Spinal cord (tissue), 10 donors: ENCODE data around the gene PCDH9. TPM values are rescaled to one million over a fixed set of nuclear protein-coding genes. Genes with fewer than 3 reads are reported as not detected.

Experiments
- DNase-seq, 6 donors: peaks; one replicate each; pipeline versions ENCODE4 v3.0.0 to v3.0.0-alpha.2; 2013 to 2015; ENCODE audit warnings: low spot score in 6 of 6, low read depth in 4 of 6
- H3K27ac ChIP-seq: one replicate; pipeline ENCODE4 v1.5.1; 2013; ENCODE audit warnings: low read depth, low read length, control low read depth
- H3K27me3 ChIP-seq: one replicate; pipeline ENCODE4 v1.6.1; 2013; ENCODE audit warnings: low read length; ENCODE audit not compliant: control insufficient read depth, insufficient read depth
- H3K36me3 ChIP-seq: one replicate; pipeline ENCODE4 v1.6.1; 2013; ENCODE audit warnings: low read length; ENCODE audit not compliant: control insufficient read depth, insufficient read depth
- H3K4me1 ChIP-seq: one replicate; pipeline ENCODE4 v1.6.1; 2013; ENCODE audit warnings: low read length; ENCODE audit not compliant: control insufficient read depth, insufficient read depth
- H3K4me3 ChIP-seq: one replicate; pipeline ENCODE4 v1.5.1; 2013; ENCODE audit warnings: low read depth, low read length, control low read depth
- H3K9me3 ChIP-seq: one replicate; pipeline ENCODE4 v1.6.1; 2013; ENCODE audit warnings: low read length; ENCODE audit not compliant: control insufficient read depth, insufficient read depth
- WGBS: methylation state at CpG from one replicate; pipeline ENCODE4 v1.1.5; 2013; ENCODE audit warnings: missing lambda C conversion rate; ENCODE audit not compliant: insufficient coverage; 5-methylcytosine and 5-hydroxymethylcytosine counted together
- polyA plus RNA-seq, 2 donors: library from polyadenylated mRNA; unstranded; fragments of 120-200 nt; gene quantifications; one replicate each; pipeline ENCODE4 v1.2.1, GENCODE V29; 2013; ENCODE audit not compliant: insufficient read length in 2 of 2
- total RNA-seq, 2 donors: library from RNA; depleted of rRNA in 1 of 2; stranded (reverse); fragments of 120-200 nt in 1 of 2; fragments of >200 nt in 1 of 2; gene quantifications; one replicate each; pipeline versions ENCODE4 v1.2.3 to v1.2.4, GENCODE V29; 2013 to 2014
- donor health status: healthy.

Gene PCDH9
- total and polyA plus RNA-seq, 4 donors: 37.6 to 180 (median 60.7) TPM

DNA sequence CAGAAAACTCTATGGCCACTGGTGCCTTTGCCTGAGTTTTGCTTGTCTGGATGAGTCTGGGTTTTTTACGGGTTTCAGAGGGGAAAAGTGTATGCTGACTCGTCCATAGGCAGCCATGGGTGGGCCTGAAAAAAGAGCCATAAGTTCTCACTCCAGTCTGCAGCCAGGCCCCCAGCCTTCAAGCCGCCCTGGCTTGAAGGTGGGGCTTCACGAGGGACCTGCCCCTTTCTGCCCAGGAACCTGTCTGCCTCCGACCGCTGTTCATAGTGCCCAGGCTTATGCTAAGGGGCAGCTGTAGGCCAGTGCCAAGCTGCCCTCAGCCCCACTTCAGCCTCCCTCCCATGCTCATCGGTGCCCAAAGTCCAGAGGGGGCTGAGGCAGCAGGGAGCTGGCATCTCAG, 385.2 kb downstream of the PCDH9 start:
- Histone ChIP-seq H3K9me3 (no peaks in the 10 kb centered on the region), H3K4me1 (no peaks in the 10 kb centered on the region), H3K4me3 (no peak overlapping the region), H3K27ac (no peak overlapping the region), H3K27me3 (no peaks in the 10 kb centered on the region), H3K36me3 (peaks cover 5% of the 10 kb centered on the region)
- DNase-seq: no peak
- 94% methylated on average over 7 of the region's 7 CpGs for WGBS

DNA sequence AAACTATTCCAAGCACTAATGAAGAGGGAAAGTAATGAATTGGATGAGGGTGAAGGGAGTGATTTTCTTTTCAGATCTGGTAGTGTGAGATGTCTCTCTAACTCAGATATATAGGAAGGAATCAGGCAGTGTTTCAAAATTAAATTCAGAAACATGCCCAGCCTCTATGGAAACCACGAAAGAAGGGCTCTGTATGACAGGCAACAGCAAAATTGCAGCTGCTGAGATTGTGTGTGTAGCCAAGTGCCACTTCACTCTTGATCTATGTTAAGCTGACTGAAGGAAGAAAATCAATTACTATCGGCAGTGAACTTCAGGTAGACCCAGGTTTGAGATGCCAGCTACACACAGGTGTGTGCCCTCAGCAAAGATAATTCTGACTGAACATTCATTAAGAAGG, 387.4 kb downstream of the PCDH9 start:
- Histone ChIP-seq H3K4me3 (no peak overlapping the region), H3K27ac (no peak overlapping the region), H3K27me3 (no peaks in the 10 kb centered on the region), H3K4me1 (no peaks in the 10 kb centered on the region), H3K9me3 (no peaks in the 10 kb centered on the region), H3K36me3 (peaks cover 5% of the 10 kb centered on the region)
- peak in 1 of 6 donors; percentile 32 for DNase-seq
- WGBS: 0% methylated on average over 1 of the region's 2 CpGs

DNA sequence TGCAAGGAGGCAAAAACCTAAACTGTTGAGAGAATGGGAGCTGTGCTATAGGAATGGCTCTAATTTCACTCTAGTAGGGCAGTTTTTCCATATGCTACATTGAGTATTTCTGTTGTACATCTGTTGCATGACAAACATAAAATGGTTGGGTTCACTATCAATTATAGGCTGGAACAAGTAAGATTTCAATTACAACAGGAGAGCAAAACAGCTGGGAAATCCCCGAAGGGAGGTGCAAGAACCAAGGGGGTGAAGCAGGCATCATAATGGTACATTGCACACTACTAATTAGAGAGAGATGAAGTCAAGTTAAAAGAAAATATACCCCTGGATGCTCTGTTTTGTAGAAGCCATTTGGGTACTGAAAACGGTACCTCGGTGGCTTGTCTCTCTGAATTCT, 389.5 kb downstream of the PCDH9 start:
- H3K27ac ChIP-seq: no peak overlapping the region

DNA sequence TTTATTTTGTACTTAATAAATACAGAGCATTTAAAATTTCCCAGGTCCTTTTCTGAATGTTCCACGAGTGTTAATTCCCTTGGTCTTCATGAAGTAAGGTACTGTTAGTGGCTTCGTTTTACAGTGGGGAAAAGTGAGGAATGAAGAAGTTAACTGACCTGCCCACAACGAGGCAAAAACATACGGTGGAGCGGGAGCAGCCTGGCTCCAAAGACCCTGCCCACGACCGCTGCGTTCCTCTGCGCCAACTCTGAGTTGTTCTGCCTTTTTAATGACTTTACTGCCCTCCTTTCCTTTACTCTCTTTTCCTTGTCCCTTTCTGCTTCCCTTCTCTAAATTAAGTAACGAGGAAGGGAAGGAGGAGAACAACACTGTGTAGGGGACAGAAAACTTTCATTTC, 392.9 kb downstream of the PCDH9 start:
- Histone ChIP-seq H3K4me1 (peaks cover 8% of the 10 kb centered on the region), H3K4me3 (peak overlapping the region; percentile 10), H3K36me3 (no peaks in the 10 kb centered on the region), H3K9me3 (no peaks in the 10 kb centered on the region), H3K27ac (peak overlapping the region; percentile 57), H3K27me3 (no peaks in the 10 kb centered on the region)
- no CpG with 5 or more reads among the region's 10 CpGs for WGBS
- no peak for DNase-seq

More for the DNA sequence above, 389.5 kb downstream of the PCDH9 start:
- no peaks in the 10 kb centered on the region for H3K9me3 ChIP-seq
- H3K36me3 ChIP-seq: peaks cover 5% of the 10 kb centered on the region
- H3K27me3 ChIP-seq: no peaks in the 10 kb centered on the region
- WGBS: no CpG with 5 or more reads among the region's 3 CpGs
- peak in 2 of 6 donors; percentile 33 to 91 for DNase-seq
- H3K4me3 ChIP-seq: no peak overlapping the region
- H3K4me1 ChIP-seq: no peaks in the 10 kb centered on the region

DNA sequence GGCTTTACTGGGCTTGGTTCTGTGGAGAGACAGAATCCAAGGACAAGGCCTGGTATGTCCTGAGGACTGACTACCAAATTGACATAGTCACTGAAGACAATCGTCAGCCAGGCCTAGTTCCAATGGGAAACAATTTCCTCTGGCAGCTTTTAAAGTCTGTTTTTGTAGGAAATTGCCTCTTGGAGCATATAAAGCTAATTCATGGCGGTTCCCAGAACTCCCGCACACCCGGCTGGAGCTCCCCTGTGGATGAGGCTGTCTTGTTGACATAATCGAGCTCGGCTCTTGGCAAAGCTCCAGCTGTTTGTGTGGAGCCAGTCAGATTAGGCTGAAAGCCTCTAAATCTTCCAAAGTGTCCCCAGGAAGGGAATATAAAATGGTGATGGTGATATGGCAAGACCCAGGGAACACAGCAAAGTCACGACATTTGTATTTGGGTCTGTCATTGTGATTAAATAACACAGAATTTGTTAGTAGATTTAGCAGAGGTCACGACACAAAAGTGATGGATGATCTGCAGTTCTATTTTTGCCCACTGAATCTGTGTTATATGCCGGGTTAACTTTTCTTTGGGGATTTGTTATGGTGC, 395.0 kb downstream of the PCDH9 start:
- Histone ChIP-seq H3K4me3 (no peak overlapping the region), H3K36me3 (no peaks in the 10 kb centered on the region), H3K27me3 (no peaks in the 10 kb centered on the region), H3K4me1 (peaks cover 8% of the 10 kb centered on the region), H3K9me3 (no peaks in the 10 kb centered on the region), H3K27ac (peak overlapping the region; percentile 49)
- peak; percentile 66 to 95 (median 84) for DNase-seq
- WGBS: 5% methylated on average over 7 of the region's 9 CpGs

DNA sequence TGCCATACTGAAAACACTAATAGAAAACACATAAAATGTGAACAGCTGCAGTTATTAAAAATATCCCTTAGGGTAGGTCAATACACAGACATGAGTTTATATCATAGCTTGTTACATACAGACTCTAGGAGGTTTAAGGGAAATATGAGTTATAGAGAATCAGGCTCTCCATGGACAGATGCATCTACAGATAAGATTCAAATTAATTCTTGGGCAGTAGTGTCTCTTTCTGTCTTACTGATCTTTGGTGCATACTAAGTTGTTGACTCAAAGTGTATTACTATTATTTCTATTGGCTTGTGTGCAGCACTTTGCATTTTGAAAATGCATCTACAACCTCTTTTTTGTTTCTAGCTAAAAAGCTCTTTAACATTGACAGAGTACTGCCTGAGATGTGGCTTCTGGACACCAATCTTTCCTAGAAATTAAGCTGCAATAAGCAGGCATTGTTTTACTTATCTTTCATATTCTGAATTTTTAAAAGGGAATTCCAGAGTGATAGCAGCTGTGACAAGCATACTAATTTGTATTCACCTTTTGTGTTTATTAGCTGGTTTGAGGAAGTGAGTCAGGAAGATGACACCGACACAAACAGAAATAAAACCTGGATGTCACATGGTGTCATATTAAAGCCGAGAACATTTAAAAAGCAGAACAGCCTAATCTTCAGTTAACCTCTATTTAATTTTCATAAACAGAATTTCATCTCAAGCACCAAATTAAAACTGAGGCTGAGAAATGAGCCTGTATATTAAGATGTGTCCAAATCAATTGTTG, 399.0 kb downstream of the PCDH9 start:
- Histone ChIP-seq H3K36me3 (no peaks in the 10 kb centered on the region), H3K27ac (no peak overlapping the region), H3K4me1 (peaks cover 8% of the 10 kb centered on the region), H3K4me3 (no peak overlapping the region), H3K9me3 (no peaks in the 10 kb centered on the region), H3K27me3 (no peaks in the 10 kb centered on the region)
- no peak for DNase-seq
- WGBS: no CpG with 5 or more reads among the region's 2 CpGs

DNA sequence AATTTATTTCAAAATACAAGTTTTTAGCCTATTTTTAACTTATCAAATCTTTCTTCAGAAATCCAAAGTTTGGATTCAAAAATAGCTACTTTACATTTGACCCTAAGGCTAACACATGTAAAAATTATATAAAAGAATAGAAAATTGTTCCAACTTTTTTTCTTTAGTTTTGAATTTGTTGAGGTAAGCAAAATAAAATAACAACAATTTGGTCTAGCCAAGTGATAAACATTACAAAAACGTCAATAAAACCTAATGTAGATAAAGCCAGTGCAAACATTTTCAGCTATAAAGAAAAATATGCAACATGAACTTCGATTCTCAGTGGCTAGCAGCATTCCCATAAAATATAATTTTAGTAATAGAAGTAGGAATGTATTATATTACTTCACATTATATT, 400.3 kb downstream of the PCDH9 start:
- H3K36me3 ChIP-seq: no peaks in the 10 kb centered on the region
- H3K27me3 ChIP-seq: no peaks in the 10 kb centered on the region
- H3K4me3 ChIP-seq: no peak overlapping the region
- H3K4me1 ChIP-seq: peaks cover 4% of the 10 kb centered on the region
- H3K27ac ChIP-seq: no peak overlapping the region
- H3K9me3 ChIP-seq: no peaks in the 10 kb centered on the region
- no peak for DNase-seq
- no CpG with 5 or more reads among the region's 2 CpGs for WGBS

DNA sequence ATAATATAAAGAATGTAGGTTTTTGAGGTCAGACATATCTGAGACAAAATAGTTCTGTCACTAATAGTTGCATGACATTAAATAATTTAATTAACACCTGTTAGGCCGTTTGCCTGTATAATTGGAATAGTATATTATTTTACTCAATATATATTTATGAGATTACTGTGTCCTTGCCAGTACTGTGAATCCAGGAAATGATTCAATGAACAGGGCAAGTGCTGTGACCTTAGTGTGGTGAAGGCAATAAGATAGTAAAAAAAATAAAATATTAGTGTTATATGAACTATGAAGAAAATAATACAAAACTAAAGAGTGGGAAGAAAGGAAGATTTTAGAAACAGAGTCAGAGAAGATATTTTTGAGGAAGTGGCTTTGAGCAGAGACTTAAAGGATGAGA, 403.7 kb downstream of the PCDH9 start:
- Histone ChIP-seq H3K9me3 (no peaks in the 10 kb centered on the region), H3K36me3 (no peaks in the 10 kb centered on the region), H3K27ac (no peak overlapping the region), H3K4me1 (no peaks in the 10 kb centered on the region), H3K27me3 (no peaks in the 10 kb centered on the region), H3K4me3 (no peak overlapping the region)
- no peak for DNase-seq
- no CpG with 5 or more reads among the region's 1 CpG for WGBS

DNA sequence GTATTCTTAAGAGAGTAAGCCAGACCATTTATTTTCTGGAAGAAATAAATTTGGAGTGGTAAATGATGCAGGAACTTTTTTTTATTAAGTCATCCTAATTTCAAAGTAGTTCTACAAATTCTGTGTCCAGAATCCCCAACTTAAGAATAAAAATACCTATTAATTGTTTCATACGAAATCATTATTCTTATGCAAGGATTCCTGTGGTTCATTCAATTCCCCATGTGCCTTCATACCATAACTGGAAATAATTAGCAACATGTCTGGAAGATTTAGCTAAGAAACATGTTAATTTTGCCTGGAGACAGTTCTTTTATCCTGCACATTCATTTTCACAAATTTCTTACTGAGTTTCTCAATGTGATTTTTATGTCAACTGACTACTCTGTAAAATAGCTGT, 408.6 kb downstream of the PCDH9 start:
- WGBS: no CpG with 5 or more reads among the region's 1 CpG
- Histone ChIP-seq H3K4me1 (no peaks in the 10 kb centered on the region), H3K36me3 (no peaks in the 10 kb centered on the region), H3K9me3 (no peaks in the 10 kb centered on the region), H3K27ac (no peak overlapping the region), H3K27me3 (no peaks in the 10 kb centered on the region), H3K4me3 (no peak overlapping the region)
- no peak for DNase-seq

DNA sequence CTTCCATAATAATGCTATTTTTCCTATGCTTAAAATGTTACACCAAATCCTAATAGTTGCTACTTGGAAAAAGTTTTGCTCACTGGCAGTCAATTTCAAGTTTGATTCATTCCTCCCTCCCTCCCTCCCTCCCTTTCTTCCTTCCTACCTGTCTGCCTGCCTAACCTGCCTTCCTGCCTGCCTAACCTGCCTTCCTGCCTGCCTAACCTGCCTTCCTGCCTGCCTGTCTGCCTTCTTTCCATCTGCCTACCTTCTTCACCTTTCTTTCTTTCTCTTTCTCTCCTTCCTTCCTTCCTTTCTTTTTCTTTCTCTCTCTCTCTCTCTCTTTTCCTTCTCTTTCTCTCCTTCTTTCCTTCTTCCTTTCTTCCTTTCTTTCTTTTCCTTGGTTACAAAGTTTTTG, 418.7 kb downstream of the PCDH9 start:
- Histone ChIP-seq H3K9me3 (no peaks in the 10 kb centered on the region), H3K36me3 (no peaks in the 10 kb centered on the region), H3K4me1 (peaks cover 4% of the 10 kb centered on the region), H3K27me3 (no peaks in the 10 kb centered on the region), H3K4me3 (no peak overlapping the region), H3K27ac (no peak overlapping the region)
- DNase-seq: no peak
